Body of pancreas (tissue), 4 donors: ENCODE results near the gene CCDC77.

ENCODE experiments used
- CTCF ChIP-seq, 7 experiments: fragments of 450-650 bp in 4 of 7; fragments of 200-600 bp in 3 of 7; sonication (generic) in 3 of 7; IDR thresholded peaks; one replicate each; pipeline ENCODE4 v1.5.1; 2016 to 2019; ENCODE audit warnings: antibody characterized with exemption in 7 of 7
- POLR2A ChIP-seq, 3 donors: fragments of 450-650 bp; IDR thresholded peaks; one replicate each; pipeline ENCODE4 v1.6.1; 2016; ENCODE audit warnings: antibody characterized with exemption in 3 of 3, mild to moderate bottlenecking in 2 of 3

GRCh38 chr12:475286-475685 lies 73.8 kb downstream of the CCDC77 start:
- TF ChIP-seq CTCF (IDR thresholded peaks at IDR 0.05) (no peak), POLR2A (IDR thresholded peaks at IDR 0.05) (no peak)
